Fibroblast of peridontal ligament (primary cell): ENCODE results near the gene LARP4.
A peak's percentile ranks its signal among the peaks of the same experiment; 100 is the strongest.
"Not testable (repeated sequence)": the region's sequence is repeated elsewhere in the genome, so short reads cannot be mapped to it uniquely, and the experiment has no call there.

Experiments
- DNase-seq: peaks from one replicate; pipeline ENCODE4 v3.0.0-alpha.2; 2010; ENCODE audit errors: extremely low read depth

LARP4 gene

GRCh38 chr12:50401500-50402081 is 906 bp downstream of the LARP4 start:
- DNase-seq: peak; percentile 81

GRCh38 chr12:50402264-50403000 is 1.7 kb downstream of the LARP4 start:
- peak; percentile 25 for DNase-seq

- DNase-seq: no peak
Measured at GRCh38 chr12:50403001-50403440, 2.3 kb downstream of the LARP4 start.

GRCh38 chr12:50404307-50404706 is 3.6 kb downstream of the LARP4 start:
- no peak for DNase-seq

DNA sequence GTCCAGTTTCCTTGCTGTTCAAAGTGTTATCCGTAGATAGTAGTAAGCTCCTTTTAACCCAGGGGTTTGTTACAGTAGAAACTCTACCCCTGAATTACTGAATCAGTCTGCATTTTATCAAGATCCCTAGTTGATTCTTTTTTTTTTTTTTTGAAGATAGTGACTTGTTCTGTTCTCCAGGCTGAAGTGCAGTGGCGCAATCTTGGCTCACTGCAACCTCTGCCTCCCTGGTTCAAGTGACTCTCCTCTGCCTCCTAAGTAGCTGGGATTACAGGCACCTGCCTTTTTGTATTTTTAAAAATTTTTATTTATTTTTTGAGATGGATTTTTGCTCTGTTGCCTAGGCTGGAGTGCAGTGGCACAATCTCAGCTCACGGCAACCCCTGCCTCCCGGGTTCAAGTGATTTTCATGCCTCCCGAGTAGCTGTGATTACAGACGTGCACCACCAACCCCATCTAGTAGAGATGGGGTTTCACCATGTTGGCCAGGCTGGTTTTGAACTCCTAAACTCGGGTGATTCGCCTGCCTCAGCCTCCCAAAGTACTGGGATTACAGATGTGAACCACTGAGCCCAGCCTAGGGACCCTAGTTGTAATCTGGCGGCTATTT is 10.5 kb downstream of the LARP4 start:
- peak; percentile 42 for DNase-seq

- DNase-seq: no peak
Measured at GRCh38 chr12:50415899-50416479, 15.3 kb downstream of the LARP4 start.

GRCh38 chr12:50419112-50419909 is 18.6 kb downstream of the LARP4 start:
- no peak for DNase-seq

DNA sequence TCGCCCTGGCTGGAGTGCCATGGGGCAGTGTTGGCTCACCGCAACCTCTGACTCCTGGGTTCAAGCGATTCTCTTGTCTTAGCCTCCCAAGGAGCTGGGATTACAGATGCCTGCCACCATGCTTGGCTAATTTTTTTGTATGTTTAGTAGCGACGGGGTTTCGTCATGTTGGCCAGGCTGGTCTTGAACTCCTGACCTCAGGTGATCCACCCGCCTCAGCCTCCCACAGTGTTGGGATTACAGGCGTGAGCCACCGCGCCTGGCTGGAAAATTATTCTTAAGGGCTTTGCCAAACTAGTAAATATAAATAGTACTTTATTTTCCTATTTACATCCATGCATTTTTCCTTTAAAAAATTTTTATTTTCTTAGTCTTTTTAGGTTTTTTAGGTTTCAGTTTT is 22.2 kb downstream of the LARP4 start:
- not testable (repeated sequence) for DNase-seq

DNA sequence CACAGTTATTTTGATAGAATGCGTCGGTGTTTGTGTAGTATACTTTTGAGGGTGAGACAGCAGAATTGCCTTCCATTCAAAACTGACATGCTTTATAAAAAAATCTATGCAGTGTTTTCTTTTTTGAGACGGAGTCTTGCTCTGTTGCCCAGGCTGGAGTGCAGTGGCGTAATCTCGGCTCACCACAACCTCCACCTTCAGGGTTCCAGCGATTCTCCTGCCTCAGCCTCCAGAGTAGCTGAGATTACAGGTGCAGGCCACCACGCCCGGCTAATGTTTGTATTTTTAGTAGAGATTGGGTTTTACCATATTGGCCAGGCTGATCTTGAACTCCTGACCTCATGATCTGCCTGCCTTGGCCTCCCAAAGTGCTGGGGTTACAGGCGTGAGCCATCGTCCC is 22.7 kb downstream of the LARP4 start:
- DNase-seq: not testable (repeated sequence)

DNA sequence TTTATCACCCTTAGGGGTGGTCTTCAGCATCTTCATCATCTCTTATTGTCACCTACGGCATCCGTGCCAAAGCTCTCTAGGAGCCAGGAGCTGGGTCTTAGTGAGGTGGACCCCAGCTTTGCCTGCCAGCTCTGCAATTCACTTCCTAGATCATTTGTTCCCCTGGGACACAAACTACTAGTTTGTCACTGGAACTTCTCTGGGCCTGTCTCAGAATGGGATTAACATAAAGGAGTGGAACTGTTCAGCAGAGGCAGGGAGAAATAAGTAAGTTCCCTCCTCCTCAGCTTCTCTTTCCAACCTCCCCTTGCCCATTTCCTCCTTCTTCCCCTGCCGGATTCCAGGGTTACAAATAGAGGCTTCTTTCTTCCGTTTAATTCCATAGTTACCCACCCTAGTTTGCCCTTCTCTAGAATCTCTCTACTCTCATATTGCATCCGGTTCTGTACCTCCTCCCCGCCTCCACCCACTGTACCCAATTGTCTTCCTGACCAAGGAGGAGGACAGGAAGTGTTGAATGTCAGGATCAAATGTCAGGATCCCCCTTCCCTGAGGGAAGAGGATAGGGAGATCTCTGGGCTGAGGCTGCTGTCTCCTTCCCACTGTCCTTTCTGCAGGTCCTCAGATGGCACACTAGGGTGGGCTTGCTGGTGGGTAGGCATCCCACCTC is 25.0 kb downstream of the LARP4 start:
- no peak for DNase-seq

GRCh38 chr12:50431656-50432055 is 31.0 kb downstream of the LARP4 start:
- DNase-seq: not testable (repeated sequence)

DNA sequence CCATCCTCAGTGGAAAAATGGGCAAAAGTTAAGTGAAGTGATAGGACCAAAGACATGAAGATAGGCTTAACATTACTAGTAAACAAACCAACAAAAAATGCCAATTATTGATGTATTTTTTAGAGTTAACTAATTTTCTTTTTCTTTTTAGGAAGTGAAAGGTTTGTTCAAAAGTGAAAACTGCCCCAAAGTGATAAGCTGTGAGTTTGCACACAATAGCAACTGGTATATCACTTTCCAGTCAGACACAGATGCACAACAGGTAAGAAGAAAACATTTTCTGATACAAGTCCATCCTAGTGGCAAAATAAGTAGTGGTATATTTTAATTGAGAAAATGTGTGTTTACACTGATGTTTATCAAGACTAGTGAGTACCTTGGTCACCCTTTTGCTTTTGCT is 39.6 kb downstream of the LARP4 start:
- DNase-seq: no peak

DNA sequence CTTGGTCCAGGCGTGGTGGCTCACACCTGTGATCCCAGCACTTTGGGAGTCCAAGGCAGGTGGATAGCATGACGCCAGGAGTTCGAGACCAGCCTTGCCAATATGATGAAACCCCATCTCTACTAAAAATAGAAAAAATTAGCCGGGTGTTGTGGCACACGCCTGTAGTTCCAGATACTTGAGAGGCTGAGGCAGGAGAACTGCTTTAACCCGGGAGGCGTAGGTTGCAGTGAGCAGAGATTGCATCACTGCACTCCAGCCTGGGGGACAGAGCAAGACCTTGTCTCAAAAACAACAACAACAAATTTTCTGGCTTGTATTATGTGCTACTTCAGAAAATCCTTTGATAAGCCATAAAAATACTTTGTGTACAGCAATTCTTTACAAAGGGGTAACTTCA is 41.1 kb downstream of the LARP4 start:
- no peak for DNase-seq

DNA sequence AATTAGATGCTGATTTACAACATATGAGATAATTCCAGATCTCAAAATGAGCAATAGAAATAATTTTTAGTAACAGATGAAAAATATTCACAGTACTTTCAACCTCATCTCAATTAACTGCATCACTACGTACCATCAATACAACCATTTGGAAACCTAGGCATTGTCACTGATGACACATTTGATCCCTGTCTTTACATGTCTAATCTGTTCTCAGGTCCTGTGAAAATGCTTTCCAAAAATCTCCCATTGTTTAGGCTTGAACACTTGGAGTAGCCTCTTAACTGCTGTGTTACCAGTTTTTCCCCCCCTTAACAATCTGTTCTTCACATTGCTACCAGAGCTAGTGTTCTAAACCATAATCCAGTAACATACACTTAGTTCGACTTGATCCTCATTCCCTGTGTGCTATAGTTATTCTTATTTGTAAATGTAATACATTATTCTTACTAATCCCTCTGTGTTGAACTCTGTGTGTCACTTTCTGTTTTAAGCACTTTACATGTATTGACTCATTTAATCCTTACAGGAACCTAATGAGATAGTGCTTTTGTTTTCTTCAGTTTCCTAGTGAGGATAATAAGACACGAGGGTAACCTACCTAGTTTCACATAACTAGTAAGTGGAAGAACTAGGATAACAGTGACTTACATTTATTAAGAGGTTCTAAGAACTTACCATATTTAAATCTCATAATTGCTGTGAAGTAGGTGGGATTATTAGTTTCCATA is 41.7 kb downstream of the LARP4 start:
- no peak for DNase-seq

DNA sequence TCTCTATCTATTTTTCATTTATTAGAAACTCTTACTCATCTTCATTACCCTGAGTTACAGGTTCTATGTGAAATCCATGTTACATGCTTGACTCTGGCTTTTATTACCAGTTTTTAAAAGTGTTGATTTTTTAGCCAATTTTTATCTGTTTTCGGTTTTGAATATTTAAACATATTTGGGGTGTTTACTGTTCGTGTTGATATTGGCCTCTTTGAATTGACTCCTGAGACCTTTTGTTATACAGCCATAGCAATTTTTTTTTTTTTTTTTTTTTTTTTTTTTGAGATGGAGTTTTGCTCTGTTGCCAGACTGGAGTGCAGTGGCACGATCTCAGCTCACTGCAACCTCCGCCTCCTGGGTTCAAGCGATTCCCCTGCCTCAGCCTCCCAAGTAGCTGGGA is 49.0 kb downstream of the LARP4 start:
- not testable (repeated sequence) for DNase-seq

- no peak for DNase-seq
Measured at GRCh38 chr12:50452795-50453194, 52.1 kb downstream of the LARP4 start.

DNA sequence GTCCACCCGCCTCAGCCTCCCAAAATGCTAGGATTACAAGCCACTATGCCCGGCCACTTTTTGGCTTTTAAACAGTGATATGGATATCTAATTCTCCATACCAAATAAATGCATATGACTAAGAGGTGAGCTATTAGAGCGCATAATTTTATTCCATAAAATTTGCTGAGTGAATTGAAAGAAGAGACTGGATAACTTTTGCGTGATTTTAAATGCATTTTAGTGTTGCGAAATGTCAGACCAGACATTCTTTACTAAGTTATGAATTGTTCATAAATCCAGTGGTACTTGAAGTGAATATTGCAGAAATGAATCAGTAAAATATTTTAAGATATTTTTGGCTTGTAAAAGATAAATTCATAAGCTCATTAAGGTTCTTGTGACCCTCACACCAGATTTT is 53.2 kb downstream of the LARP4 start:
- DNase-seq: no peak

- DNase-seq: peak; percentile 5
Measured at GRCh38 chr12:50458606-50459005, 57.9 kb downstream of the LARP4 start.

DNA sequence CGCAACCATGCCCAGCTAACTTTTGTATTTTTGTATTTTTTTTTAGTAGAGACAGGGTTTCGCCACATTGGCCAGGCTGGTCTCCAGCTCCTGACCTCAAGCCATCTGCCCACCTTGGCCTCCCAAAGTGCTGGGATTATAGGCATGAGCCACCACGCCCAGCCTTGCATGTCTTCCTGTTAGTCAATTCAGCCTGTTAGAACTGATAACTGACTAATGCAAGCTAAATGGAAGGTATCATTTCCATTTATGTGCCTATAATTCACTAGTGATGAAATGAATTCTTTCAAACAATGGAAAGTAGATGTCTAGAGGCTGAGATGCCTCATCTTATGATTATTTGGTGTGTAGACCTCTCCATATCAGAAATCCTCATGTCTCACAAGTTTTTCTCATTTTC is 66.8 kb downstream of the LARP4 start:
- no peak for DNase-seq

DNA sequence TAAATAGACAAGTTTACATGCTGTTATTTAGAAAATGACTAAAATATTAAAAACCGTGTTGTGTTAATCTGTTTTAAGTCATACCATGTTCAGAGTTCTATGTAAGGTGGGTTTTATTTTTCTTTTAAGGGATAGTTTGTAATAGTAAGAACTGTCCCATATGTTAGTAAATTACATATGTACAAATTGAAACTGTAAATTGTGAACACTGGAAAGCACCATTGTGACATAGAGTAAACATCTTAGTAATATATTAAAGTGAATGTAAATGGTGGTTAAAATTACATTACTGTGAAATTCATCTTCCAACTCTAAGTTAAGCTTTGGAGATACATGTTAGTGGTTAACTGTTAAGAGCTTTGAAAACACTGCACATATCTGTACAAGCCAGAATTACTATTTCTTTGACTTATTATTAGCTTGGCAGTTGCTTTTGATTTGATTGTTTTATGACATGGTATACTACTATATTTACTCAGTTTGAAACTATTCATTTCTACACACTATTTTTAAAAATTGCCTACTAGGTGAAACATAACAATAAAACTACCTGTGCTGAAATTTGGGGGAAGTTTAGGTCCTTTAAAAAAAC is 76.7 kb downstream of the LARP4 start:
- DNase-seq: no peak
